ENCODE data around the gene JAK1.

DNA sequence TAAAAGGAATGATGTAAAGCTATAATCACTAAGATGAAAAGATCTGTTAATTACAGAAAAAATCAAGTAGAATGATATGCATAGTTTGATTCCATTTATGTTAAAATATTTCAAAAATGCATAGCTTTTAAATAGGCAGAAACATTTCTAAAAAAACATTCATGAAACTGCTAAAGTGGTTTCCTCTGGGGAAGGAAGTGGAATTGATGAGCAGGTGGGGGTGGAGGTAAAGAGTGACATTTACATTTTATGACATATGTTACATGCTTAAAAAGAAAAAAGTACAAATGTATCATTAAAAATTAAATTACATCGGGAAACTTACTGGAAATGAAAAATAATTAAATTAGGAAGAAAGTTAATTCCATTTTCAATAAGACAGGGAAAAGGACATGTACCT is 42.8 kb upstream of the JAK1 start:
- TF ChIP-seq, protein P1, sequence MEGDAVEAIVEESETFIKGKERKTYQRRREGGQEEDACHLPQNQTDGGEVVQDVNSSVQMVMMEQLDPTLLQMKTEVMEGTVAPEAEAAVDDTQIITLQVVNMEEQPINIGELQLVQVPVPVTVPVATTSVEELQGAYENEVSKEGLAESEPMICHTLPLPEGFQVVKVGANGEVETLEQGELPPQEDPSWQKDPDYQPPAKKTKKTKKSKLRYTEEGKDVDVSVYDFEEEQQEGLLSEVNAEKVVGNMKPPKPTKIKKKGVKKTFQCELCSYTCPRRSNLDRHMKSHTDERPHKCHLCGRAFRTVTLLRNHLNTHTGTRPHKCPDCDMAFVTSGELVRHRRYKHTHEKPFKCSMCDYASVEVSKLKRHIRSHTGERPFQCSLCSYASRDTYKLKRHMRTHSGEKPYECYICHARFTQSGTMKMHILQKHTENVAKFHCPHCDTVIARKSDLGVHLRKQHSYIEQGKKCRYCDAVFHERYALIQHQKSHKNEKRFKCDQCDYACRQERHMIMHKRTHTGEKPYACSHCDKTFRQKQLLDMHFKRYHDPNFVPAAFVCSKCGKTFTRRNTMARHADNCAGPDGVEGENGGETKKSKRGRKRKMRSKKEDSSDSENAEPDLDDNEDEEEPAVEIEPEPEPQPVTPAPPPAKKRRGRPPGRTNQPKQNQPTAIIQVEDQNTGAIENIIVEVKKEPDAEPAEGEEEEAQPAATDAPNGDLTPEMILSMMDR (conservative IDR thresholded peaks at IDR 0.05; ENCODE audit: low read depth, low read length) = no peak
- TF ChIP-seq EZH2 (IDR thresholded peaks at IDR 0.05; ENCODE audit: borderline replicate concordance, low read depth, low read length, poor library complexity, severe bottlenecking) = no peak
